GM12891 (cell line): ENCODE measurements around the gene SLC35G3.

Source experiments
- PAX5 ChIP-seq: IDR thresholded peaks from 2 replicates; pipeline ENCODE4 v1.6.1; 2011; ENCODE audit warnings: low read length, moderate library complexity, mild to moderate bottlenecking; ENCODE audit not compliant: insufficient read depth, severe bottlenecking
- POLR2A ChIP-seq: IDR thresholded peaks from 2 replicates; pipeline ENCODE4 v1.6.1; 2011; ENCODE audit warnings: low read depth, low read length, control low read depth
- POLR2AphosphoS5 ChIP-seq: IDR thresholded peaks from 2 replicates; pipeline ENCODE4 v1.6.1; 2011; ENCODE audit warnings: low read depth, low read length, control low read depth
- POU2F2 ChIP-seq: IDR thresholded peaks from 2 replicates; pipeline ENCODE4 v1.6.1; 2011; ENCODE audit warnings: low read depth, mild to moderate bottlenecking, control low read depth, low read length, moderate library complexity
- SPI1 ChIP-seq: IDR thresholded peaks from 2 replicates; pipeline ENCODE4 v1.6.1; 2011; ENCODE audit warnings: low read depth, low read length, control low read depth
- TAF1 ChIP-seq: IDR thresholded peaks from 2 replicates; pipeline ENCODE4 v1.6.1; 2011; ENCODE audit warnings: low read depth, low read length, control low read depth

- TF ChIP-seq POLR2AphosphoS5 (no peak), POLR2A (no peak), TAF1 (no peak), SPI1 (no peak), POU2F2 (no peak), PAX5 (no peak)
Measured at GRCh38 chr17:35213412-35213940, 19.3 kb upstream of the SLC35G3 start.
